OCI-LY7 (cell line): ENCODE data around the gene THEM5. TPM values are rescaled to one million over a fixed set of nuclear protein-coding genes. Genes with fewer than 3 reads are reported as not detected.

Experiments
- BruUV-seq: library from RNA; stranded (reverse); fragments of 400-500 nt; replicated peaks from 2 replicates; lab custom pipeline; 2021; lab: Mats Ljungman, UMichigan
- CTCF ChIA-PET: fragments of 300-600 bp; sonication (Branson Sonifier 250); formaldehyde crosslinking; loops from one replicate; lab custom pipeline; 2022; ENCODE audit warnings: antibody characterized with exemption; ENCODE audit not compliant: unreplicated experiment; lab: Charles Lee
- POLR2A ChIA-PET: fragments of 300-600 bp; sonication (Branson Sonifier 250); formaldehyde crosslinking; loops from one replicate; lab custom pipeline; 2022; ENCODE audit warnings: antibody characterized with exemption; lab: Charles Lee
- DNase-seq: peaks from one replicate; pipeline ENCODE4 v3.0.0-alpha.2; 2015; ENCODE audit warnings: low spot score
- H2AFZ ChIP-seq: fragments of 200-600 bp; sonication (generic), shearing (Covaris generic); 2 replicates; pipeline ENCODE4 v1.6.1; 2014; ENCODE audit warnings: mild to moderate bottlenecking, antibody characterized with exemption, low read length, moderate library complexity
- H3K27ac ChIP-seq: fragments of 200-600 bp; sonication (generic); 2 replicates; pipeline ENCODE4 v1.5.1; 2014; ENCODE audit warnings: mixed run types, low read depth, mild to moderate bottlenecking, moderate library complexity, low read length, inconsistent platforms; ENCODE audit not compliant: poor library complexity, severe bottlenecking
- H3K36me3 ChIP-seq: fragments of 200-600 bp; sonication (generic); 2 replicates; pipeline ENCODE4 v1.6.1; 2014; ENCODE audit warnings: mild to moderate bottlenecking, antibody characterized with exemption, low read length, moderate library complexity, mixed read lengths; ENCODE audit not compliant: insufficient read depth
- H3K4me1 ChIP-seq: fragments of 200-600 bp; sonication (generic); 2 replicates; pipeline ENCODE4 v1.5.1; 2014; ENCODE audit warnings: mild to moderate bottlenecking, low read length; ENCODE audit not compliant: insufficient read depth, poor library complexity, severe bottlenecking
- H3K4me2 ChIP-seq: fragments of 200-600 bp; sonication (generic); 2 replicates; pipeline ENCODE4 v1.6.1; 2014; ENCODE audit warnings: mild to moderate bottlenecking, low read length
- H3K4me3 ChIP-seq: fragments of 200-600 bp; sonication (generic); 2 replicates; pipeline ENCODE4 v1.5.1; 2014; ENCODE audit warnings: mild to moderate bottlenecking, low read depth, low read length; ENCODE audit not compliant: poor library complexity, severe bottlenecking
- H3K79me2 ChIP-seq: fragments of 200-600 bp; sonication (generic); 2 replicates; pipeline ENCODE4 v1.6.1; 2016; ENCODE audit warnings: low read depth, mild to moderate bottlenecking, low read length, moderate library complexity, mixed read lengths; ENCODE audit not compliant: insufficient read depth
- H3K9me2 ChIP-seq: fragments of 200-600 bp; sonication (generic); 2 replicates; pipeline ENCODE4 v1.6.1; 2016; ENCODE audit warnings: mild to moderate bottlenecking, low read length, mixed read lengths; ENCODE audit not compliant: insufficient read depth
- H3K9me3 ChIP-seq: fragments of 200-600 bp; sonication (generic); 2 replicates; pipeline ENCODE4 v1.6.1; 2014; ENCODE audit warnings: mild to moderate bottlenecking, mixed run types, low read length, mixed read lengths
- H4K20me1 ChIP-seq: fragments of 200-600 bp; sonication (generic); 2 replicates; pipeline ENCODE4 v1.6.1; 2014; ENCODE audit warnings: mild to moderate bottlenecking, antibody characterized with exemption, low read length, moderate library complexity, mixed read lengths; ENCODE audit not compliant: insufficient read depth
- EZH2phosphoT487 ChIP-seq: fragments of 200-600 bp; sonication (generic); IDR thresholded peaks from 2 replicates; pipeline ENCODE4 v1.6.1; 2018; ENCODE audit warnings: low read depth, borderline replicate concordance, mild to moderate bottlenecking, mixed run types, antibody characterized with exemption, low read length, moderate library complexity, mixed read lengths
- intact Hi-C: fragments of 100-400 bp; cut with micrococcal nuclease; formaldehyde crosslinking; loops from one replicate; pipeline ENCODE4 v1.10.0; 2022; ENCODE audit not compliant: unreplicated experiment
- total RNA-seq, 2 experiments: library from RNA; depleted of rRNA in 1 of 2; stranded (reverse); fragments of >200 nt in 1 of 2; shearing (Covaris generic) in 1 of 2; gene quantifications; 2 replicates each; pipeline ENCODE4 v1.2.3, GENCODE V29; 2014 to 2022
- TF ChIP-seq, protein P1 (sequence below): fragments of 200-600 bp; sonication (generic); conservative IDR thresholded peaks from 2 replicates; pipeline ENCODE4 v1.5.1; 2014; ENCODE audit warnings: mild to moderate bottlenecking, antibody characterized with exemption, low read length, moderate library complexity, mixed read lengths

Gene THEM5
- total RNA-seq, 2 experiments from 2014 or later: not detected

GRCh38 chr1:151860504-151861187 lies 7.1 kb upstream of the THEM5 start:
- Histone ChIP-seq H2AFZ (no peak overlapping the region), H3K9me2 (no peaks in the 10 kb centered on the region), H3K36me3 (no peaks in the 10 kb centered on the region), H3K4me3 (no peak overlapping the region), H3K9me3 (no peaks in the 10 kb centered on the region), H4K20me1 (no peaks in the 10 kb centered on the region), H3K4me2 (no peak overlapping the region), H3K4me1 (peaks cover 8% of the 10 kb centered on the region), H3K79me2 (no peaks in the 10 kb centered on the region), H3K27ac (no peak overlapping the region)
- no peak for DNase-seq
- ChIA-PET CTCF (no interaction called here), POLR2A (no interaction called here)
- intact Hi-C loops: no loop called here
- TF ChIP-seq, protein P1, sequence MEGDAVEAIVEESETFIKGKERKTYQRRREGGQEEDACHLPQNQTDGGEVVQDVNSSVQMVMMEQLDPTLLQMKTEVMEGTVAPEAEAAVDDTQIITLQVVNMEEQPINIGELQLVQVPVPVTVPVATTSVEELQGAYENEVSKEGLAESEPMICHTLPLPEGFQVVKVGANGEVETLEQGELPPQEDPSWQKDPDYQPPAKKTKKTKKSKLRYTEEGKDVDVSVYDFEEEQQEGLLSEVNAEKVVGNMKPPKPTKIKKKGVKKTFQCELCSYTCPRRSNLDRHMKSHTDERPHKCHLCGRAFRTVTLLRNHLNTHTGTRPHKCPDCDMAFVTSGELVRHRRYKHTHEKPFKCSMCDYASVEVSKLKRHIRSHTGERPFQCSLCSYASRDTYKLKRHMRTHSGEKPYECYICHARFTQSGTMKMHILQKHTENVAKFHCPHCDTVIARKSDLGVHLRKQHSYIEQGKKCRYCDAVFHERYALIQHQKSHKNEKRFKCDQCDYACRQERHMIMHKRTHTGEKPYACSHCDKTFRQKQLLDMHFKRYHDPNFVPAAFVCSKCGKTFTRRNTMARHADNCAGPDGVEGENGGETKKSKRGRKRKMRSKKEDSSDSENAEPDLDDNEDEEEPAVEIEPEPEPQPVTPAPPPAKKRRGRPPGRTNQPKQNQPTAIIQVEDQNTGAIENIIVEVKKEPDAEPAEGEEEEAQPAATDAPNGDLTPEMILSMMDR: no peak
- no TSS peak for BruUV-seq

DNA sequence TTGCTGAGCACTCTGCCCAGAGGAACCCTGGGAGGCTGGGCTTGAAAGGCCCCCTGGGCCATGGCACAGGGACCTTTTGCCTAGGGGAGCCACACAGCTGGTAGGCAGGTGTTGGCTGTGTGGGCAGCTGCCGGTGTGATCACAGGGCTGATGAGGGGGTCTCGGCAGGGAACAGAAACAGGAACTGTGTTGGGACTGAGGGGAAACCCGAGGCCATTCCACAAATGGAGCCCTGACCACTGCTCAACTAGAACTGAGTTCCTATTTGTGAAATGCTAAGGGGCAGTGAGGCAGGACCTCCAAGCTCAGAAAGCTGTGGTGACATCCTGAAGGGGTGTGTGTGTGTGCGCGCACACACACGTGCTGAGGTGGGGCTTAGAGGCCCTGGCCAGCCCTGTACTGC lies 6.4 kb upstream of the THEM5 start:
- CTCF ChIA-PET: interaction anchor here (1.2 kb wide), 1 partner anchor 11 kb away, joined by 4 read pairs; no protein-coding TSS in a partner anchor
- H3K9me2 ChIP-seq: no peaks in the 10 kb centered on the region
- no peak for DNase-seq

More for the DNA sequence above, 6.4 kb upstream of the THEM5 start:
- H4K20me1 ChIP-seq: no peaks in the 10 kb centered on the region
- H3K36me3 ChIP-seq: no peaks in the 10 kb centered on the region
- H3K79me2 ChIP-seq: no peaks in the 10 kb centered on the region
- intact Hi-C loops: no loop called here
- POLR2A ChIA-PET: interaction anchor here (0.6 to 1.3 kb wide), 2 partner anchors 18 to 327 kb away, joined by 3 to 7 read pairs; no protein-coding TSS in a partner anchor
- peaks cover 8% of the 10 kb centered on the region for H3K4me1 ChIP-seq
- H3K4me2 ChIP-seq: no peak overlapping the region
- H3K4me3 ChIP-seq: no peak overlapping the region
- no TSS peak for BruUV-seq
- TF ChIP-seq, protein P1: no peak
- no peak for TF ChIP-seq EZH2phosphoT487
- no peak overlapping the region for H3K27ac ChIP-seq
- no peaks in the 10 kb centered on the region for H3K9me3 ChIP-seq
- no peak overlapping the region for H2AFZ ChIP-seq
